HCEC 1CT (cell line): ENCODE data around the gene ARHGEF17.

Experiments
- DNase-seq: peaks from one replicate; pipeline ENCODE4 v3.0.0-alpha.2; 2017

The ARHGEF17 gene

DNA sequence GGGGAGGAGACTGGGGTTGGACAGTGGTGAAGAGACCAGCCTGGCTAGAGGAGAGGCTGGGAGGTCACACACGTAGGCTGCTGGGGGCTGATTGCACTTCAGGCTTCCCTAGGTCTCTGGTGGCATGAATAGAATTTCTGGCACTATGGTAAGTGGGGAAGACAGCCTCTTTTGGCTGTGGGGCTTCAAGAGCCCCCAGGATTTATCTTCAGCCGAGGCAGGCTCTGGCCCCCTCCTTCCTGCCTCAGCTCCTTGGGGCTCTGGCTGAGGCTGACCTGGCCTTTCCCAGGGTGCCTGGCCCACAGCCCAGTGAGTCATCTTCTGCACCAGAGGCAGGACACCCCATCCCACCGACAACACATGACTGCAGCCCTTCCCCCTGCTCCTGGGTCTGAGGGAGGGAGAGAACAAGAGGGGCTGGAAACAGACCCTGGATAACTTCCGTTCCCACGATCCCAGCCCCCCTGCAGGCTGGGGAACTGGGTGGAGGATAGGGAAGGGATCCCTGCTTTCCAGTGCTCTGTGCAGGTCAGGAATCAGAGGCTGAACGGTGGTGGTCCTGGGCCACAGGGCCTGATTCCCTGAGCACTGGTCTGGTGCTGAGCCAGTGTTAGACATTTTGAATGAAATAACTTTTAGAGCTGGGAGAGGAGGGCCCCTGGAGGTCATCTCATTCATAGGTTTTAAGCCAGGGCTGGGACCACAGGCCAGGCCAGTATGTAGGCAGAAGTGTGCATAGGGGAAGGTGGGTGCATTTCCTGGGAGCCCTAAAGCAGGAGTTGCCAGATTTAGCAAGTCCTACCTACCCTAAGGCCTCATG is 26.5 kb downstream of the ARHGEF17 start:
- DNase-seq: peak; percentile 93

DNA sequence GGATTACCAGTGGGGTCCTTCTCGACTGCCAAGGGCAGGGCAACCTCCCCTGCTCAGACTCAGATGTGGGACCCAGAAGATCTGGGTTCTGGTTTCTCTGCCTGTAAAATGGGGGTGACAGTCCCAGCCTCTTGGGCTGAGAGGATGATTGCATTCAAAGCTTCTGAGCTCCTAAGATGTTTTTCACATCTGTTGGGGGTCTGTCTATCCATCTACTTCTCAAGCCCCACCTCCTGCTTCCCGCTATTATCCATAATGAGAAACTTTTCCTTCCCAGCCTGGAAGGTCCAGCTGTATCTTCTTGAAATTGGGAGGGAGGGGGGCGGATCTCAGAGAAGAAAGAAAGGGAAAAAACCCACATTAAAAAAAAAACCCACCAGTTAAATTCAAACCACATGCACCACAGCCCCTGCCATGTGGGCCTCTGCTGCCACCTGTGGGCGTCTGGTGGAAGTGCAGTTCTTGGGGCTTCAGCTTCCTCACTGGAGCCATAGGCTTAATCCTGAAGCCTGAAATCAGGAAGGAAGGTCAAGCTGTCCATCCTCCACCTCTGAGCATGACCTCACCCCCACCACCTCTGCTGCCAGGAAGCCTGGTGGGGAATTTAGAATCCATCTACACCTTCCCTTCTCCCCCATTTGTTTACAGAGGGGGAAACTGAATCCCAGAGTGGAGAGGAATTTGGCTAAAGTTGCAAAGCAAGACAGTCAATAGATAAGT is 27.3 kb downstream of the ARHGEF17 start:
- DNase-seq: peak; percentile 67

DNA sequence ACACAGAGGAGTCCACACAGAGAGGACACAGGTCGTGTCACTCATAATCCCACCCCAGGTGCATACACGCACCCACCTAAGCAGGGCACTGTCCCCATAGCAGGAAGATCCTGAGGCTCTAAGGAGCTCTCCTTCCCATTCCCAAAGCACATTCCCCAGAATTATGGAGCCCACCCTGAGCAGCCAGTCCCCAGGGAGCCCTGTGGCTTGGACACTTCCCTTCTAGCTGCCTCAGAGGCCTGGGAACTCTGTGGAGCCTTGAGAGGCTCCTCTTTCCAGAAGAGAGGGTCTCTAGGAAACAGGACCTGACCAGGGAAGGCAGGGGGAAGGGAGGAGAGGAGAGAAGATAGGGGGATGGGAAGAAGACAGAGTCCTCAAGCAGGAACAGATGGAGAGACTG is 29.8 kb downstream of the ARHGEF17 start:
- DNase-seq: no peak

DNA sequence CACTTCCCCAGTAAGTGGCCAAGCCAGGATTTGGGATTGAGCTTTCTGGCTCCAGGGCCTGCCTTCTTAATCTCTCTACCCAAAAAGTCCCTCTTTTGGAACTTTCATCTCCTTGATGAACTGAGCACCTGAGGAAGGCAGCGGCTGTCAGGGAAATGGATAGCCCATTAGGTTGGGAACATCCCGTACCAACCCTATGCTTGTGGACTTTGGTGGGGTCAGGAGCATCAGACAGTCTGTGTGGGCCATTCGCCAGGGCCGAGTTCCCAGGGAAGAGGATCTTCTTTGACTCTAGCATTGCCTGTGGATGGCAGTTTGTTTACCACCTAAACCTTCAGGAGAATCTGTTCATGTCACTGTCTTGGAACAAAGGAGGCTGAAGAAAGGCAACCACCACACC is 30.2 kb downstream of the ARHGEF17 start:
- DNase-seq: no peak

DNA sequence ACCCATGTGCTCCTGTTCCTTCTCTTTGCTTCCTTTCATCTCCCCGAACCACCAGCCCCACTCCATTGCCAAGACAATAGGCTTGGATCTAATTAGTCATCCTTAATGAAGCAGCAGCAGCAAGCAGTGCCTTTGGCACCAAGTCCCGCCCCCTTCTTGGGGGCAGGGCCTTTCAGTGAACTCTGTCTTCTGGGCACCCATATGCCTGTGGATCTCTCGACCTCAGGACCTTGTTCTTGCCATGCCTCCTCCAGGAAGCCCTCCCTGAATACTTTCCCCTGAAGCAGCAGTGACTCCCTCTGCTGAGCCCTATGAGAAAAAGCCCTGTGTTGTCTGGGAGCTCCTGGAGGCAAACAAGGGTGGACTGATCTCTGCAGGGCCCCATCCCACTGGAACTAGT is 32.1 kb downstream of the ARHGEF17 start:
- DNase-seq: no peak

DNA sequence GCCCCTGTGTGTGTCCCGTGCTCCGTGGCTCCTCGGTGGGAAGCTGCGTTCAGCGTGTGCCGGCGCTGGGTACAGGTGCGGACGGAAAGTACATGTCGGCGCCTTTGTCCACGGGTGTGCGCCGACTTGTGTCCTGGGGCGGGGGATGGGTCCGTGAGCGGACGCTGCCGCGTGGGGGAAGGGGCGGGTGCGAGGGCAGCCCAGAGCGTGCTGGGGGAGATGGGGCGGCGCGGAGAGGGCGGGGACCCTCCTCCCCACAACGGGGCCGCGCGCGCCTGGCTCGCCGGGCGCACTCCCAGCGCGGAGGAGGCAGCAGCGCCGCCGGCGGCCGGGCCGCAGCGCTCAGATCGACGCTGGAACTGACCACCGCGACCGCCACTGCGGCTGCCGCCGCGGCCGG is 34.6 kb downstream of the ARHGEF17 start:
- no peak for DNase-seq

DNA sequence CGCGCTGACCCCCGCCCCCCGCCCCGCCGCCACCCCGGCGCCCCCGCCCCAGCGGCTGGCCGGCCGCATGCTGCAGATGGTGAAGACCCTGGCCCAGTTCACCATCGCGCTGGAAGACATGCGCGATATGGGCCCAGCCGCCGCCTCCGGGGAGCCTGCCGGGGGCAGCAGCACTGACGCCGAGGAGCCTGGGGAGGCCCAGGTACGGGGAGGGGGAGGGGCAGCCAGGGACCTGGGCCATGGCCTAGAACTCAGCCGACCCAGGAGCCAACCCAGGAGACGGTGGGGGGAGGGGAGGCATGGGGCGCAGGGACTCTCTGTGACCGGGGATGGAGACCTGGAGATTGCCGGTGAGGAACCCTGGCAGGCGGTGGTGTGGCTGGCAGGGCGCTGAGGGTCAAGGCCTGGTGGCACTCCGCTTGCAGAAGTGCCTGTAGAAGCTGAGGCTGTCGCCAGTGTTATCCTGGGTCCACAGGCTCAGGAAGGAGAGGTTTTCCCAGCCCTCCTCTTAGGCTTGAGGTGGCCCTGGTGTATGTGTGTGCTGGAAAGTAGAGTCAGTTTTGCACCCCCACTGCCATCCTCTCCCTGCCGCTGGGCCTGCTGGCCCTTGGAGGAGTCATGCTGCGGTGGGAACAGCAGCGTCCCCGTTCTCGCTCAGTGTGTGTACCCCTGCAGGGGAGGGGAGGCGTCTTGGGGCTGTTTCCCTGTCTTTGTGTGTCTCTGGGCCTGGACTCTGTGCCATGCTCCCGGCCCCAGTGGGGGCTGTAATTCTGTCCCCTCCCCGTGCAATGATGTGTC is 35.2 kb downstream of the ARHGEF17 start:
- no peak for DNase-seq

DNA sequence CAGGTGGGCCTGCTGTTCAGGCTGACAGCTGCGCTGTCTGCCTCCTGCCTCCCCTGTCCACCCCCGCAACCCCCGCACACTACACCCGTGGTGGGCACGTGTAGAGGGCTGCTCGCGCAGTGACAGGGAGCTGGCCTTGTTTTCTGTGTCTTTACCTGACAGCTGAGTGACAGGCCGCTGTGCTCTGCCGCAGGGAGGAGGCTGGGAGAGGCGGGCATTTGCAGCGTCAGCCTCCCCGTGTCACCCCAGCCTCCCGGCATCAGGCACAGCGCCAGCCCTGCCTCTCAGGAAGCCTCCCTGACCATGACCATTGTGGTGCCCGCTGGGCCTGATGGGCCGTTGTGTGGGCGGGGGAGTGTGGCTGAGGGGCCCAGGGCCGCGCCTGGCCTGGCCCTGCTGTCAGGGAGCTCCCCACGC is 36.1 kb downstream of the ARHGEF17 start:
- no peak for DNase-seq

DNA sequence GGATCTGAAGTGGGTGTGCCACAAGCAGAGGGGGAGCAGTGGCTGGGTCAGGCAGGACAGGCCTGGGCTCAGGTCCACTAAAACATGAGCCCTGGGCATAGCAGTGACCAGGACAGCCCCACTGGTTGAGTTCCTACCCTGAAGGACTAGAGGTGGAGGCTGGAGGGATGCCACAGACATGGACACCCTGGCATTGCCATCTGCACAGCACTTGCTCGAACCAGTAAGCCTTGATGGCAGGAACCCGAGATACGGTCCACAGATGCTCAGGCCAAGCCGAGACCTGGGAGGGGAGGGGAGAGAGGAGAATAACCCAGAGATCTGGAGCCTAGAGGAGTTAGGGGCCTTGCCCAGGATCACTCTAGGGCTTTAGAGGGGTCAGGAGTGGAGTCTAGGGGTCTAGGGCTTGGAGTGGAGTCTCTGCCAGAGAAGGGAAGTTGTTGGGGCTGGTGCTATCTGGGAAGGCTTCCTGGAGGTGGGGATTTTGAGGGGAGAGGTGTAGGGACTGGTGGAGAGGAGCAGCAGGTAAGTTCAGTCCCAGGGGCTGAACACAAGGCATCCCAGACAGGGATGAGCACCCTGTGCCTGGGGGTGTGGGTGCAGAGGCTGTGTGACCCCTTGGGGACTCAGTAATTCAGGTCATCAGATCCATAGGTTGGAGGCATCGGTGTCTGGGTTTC is 37.5 kb downstream of the ARHGEF17 start:
- no peak for DNase-seq

DNA sequence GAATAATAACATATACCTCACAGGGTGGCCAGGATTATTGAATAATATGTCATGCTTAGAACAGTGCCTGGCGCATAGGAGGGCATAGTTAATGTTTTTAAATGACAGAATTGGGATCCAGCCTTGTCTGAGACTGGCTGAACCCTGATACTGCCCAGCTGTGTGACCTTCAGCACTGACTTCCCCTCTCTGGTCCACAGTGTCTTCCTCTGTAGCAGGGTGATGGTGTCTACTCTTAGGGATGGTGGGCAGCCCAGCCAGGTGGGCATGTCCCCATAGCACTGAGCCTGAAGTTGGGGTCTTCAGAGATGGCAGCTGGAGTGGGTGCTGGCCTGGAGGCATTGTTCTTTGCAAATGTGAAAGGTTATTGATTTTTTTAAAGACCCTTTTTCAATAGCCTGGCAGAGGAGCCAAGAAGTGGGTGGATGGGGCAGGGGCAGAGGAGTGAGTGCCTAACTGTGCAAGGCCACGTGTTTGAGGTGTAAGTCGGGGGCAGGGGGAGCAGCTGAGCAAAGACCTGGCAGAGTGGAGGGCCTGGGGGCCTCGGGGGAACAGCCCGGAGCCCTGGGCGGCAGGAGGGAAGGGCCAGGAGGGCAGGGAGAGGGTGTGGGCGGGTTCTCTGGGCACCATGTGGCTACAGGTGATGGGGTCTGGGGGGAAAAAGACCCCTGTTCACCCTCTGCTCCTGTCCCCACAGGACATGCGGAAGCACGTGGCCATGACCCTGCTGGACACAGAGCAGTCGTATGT is 38.3 kb downstream of the ARHGEF17 start:
- DNase-seq: no peak

DNA sequence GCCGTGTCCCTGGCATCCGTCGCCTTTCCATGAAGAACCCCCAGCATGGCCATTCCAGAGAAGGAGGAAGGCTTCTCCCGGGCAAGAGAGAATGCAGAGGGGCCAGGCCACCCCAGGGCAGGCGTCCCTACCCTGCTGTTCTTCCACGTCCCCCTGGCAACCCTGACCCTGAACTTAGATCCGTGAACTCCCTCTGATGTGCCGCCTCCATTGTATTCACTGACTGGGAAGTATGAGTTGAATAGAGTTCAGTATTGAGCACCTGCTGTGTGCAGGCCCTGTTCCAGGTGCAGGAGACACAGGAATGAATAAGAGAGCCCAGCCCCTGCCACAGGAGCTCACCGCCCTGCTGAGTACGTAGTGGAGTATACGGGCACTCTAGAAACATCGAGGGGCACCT is 39.0 kb downstream of the ARHGEF17 start:
- no peak for DNase-seq

DNA sequence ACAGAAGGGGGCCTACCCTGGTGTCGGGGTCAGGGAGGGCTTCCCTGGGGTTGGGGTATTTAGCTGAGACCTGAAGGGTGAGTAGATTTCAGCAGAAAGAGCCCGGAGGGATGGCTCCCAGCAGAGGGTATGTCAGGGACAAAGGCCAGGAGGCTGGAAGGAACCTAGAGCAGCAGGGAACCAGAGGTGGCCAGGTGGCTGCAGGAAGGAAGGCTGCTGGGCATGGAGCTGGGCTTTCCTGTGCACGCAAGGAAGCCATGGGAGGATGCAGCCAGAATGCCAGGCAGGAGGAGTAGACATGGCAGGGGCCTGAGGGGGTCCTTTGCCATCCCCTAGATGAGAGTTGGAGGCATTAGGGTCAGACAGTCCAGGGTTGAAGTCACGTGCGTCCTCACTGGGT is 40.8 kb downstream of the ARHGEF17 start:
- no peak for DNase-seq

DNA sequence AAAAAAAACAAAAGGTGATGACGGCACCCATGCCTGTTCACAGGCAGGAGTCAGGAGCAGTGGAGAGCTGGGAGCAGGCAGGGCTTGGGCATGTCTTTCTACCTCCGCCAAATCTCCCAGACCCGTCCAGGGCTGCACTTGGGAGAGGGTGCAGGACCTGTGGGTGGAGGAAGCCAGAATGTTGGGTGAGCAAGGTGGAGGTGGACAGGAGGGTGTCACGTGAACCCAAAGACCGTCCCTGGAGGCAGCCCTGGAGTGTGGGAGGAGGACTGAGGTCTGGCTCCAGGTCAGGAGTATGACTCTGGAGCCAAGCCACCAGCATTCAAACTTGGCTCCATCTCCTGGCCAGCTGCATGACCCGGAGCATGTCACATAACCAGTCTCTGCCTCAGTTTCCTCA is 41.6 kb downstream of the ARHGEF17 start:
- DNase-seq: no peak

DNA sequence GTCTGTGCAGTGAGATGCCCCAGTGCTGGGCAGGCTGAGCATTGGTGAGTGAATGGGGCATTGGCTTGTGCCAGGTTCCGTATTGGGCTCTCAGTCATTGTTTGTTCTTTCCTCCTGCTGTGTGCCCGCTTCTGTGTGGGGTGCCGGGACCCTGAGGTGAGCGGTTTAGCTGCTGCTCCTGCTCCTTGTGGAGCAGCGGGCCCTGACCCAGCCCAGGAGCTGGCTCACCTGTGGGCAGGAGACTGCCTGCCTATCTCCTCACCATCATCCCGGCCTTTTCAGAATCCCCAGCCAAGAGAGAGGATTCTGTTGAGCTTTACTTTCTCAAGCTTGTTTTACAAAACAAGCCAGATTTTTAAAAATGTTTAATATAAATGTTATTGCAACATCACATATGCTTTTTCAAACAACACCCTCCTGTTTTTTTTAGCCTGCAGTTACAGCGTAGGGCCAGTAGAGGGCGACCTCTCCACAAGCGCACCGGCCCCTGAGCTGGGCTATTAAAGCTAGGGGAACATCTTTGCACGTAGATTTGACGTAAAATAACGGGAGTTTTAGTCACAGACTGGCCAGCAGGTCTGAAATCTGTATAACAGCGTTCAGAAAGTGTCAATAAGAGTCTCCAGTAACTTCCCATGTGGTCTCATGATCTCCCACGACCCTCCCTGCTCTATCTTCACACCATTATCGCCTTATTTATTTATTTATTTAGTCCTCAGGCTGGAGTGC is 43.0 kb downstream of the ARHGEF17 start:
- DNase-seq: peak; percentile 68

DNA sequence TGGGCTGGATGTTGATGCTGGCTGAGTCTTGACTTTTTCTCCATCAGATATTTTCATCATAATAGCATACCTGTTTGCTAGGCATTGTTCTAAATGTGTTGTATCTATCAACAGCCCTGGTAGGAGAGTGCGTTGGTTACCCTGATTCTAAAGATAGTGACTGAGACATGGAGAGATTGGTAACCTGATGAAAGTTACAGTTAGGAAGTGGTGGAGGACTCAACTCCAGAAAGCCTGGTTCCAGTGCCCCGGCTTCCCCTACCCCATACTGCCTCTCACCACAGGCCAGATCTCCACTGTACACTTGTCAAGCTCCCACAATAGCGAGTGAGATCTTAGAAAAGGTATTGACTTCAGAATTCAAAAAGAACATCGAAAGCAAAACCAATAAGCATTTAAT is 45.3 kb downstream of the ARHGEF17 start:
- DNase-seq: no peak

DNA sequence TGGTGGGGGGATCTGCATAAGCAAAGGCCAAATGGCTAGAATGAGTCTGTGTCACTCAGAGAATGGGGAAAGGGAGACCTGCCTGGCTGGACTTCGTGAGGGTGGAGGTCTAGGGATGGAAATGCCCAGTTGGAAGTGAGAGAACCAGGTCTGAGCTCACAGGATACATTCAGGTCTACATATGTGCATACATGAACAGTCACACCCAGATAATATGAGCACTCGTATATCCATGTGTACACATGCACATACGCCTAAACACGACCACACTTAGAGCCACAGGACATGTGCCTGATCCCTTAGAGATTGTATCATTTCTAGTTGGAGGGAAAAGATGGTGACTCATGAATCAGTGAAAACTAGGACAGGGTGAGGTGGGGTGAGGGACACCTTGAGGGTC is 47.0 kb downstream of the ARHGEF17 start:
- DNase-seq: no peak

DNA sequence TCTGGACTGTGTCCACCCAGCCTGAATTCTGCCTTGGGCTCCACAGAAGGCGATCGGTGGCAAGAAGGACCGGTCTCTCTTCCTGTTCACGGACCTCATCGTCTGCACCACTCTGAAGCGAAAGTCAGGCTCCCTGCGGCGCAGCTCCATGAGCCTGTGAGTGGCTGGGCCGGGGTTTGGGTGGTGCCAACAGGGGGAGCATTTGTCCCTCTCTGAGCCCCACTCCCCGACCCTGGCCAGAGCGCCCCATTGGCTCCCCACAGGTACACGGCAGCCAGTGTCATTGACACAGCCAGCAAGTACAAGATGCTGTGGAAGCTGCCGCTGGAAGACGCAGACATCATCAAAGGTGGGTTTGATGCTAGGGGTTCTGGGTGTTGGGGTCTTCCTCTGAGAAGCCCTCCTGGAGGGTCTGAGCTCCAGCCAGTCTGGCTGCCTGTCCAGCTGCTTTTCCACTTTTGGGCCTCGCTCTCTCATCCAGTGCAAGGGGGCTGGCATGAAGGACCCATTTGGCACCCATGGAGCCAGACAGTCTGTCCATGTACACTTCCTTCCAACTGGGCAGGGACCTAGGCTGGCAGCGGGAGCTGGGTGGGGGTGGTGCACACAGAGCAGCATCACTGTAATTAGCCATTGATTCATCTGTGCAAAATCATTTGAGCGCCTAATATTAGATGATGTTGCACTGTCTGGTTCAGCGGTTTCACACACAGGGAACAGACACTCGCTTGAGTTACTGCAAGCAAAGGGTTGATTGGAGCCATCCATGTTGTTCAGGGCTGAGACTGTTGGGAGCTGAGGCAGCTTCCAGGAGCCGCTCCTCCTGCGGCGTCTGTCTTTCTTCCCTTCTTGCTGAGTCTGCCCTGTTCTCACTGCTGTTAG is 49.1 kb downstream of the ARHGEF17 start:
- no peak for DNase-seq

DNA sequence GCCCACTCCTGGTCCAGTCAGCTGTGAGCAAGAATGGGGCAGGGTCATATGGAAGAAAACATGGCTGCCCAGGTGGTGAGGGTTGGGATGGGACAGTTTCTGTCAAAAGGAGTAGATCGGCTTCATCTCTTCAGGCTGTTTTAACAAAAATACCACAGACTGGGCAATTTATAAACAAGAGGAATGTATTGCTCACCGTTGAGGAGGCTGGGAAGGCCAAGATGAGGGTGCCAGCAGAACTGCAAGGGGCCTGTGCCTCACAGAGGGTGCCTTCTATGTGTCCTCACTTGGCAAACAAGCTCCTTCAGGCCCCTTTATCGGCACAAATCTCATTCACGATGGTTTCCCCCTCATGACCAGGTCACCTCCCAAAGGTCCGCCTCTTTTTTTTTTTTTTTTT is 50.0 kb downstream of the ARHGEF17 start:
- no peak for DNase-seq

DNA sequence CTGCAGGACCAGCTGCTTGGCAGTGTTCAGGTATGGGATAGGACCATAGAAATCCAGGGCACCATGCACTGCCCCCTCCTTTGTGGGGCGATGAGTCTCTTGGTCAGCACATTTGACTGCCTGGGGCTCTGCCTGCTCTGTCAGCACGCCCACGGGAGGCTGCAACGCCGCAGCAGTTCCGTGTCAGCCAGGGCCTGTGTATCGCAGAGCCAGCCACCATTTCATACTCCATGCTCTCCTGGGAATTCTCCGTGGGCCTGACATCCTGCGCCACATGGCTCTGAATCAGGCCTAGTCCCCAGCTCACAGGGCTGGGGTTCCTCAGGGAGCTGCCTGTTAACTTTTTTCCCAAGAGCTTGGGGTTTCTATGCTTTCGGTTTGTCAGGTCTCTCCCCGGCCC is 51.3 kb downstream of the ARHGEF17 start:
- DNase-seq: no peak

DNA sequence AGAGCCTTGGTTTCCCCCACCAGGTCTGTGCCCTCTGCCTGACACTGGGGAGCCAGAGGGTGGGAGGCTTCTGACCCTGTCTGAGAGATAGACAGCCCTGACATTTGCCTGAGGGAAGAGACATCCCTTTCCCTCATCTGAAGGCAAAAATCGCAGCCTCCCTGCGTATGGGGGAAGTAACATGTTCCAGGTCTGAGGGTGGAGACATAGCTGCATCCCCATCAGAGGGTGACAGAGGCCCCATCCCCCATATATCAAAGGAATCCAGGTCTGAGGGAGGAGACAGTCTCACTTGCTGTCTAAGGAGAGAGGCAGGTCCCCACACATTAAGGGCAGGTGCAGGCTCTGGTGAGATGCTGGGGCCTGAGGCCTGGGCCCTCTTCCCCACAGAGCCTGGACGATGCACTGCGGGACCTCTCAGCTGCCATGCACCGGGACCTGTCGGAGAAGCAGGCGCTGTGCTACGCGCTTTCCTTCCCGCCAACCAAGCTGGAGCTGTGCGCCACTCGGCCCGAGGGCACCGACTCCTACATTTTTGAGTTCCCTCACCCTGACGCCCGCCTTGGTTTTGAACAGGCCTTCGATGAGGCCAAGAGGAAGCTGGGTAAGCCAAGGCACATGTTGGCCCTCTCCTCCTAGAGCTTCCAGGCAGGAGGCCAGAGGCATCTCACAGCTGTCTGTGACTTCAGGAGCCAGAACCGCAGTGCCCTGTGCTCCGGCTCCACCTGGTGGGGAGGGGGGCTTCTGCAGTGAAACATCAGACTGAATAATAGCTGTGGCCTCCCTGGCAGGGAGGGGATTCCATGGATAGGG is 52.1 kb downstream of the ARHGEF17 start:
- DNase-seq: peak; percentile 18
